HCT116 (cell line): Measurements from ENCODE around the gene SFXN1. TPM values are rescaled to one million over a fixed set of nuclear protein-coding genes. Genes with fewer than 3 reads are reported as not detected.

Experiments
- ATAC-seq: fragments of 200-7000 bp; cut with Tn5 transposase; 2 replicates; pipeline ENCODE4 v1.9.1; 2020; ENCODE audit warnings: mild to moderate bottlenecking, moderate library complexity
- Bru-seq: library from RNA; stranded (reverse); fragments of 400-500 nt; gene quantifications from one replicate; lab custom pipeline; 2021; lab: Mats Ljungman, UMichigan
- BruChase-seq, 2 experiments: library from RNA; stranded (reverse); fragments of 400-500 nt; gene quantifications; one replicate each; lab custom pipeline; 2021; lab: Mats Ljungman, UMichigan
- BruUV-seq: library from RNA; stranded (reverse); fragments of 400-500 nt; replicated peaks from 2 replicates; lab custom pipeline; 2021; lab: Mats Ljungman, UMichigan
- CTCF ChIA-PET: fragments of 300-600 bp; sonication (Branson Sonifier 250); formaldehyde crosslinking; loops from one replicate; lab custom pipeline; 2021; ENCODE audit warnings: antibody characterized with exemption; lab: Charles Lee
- POLR2A ChIA-PET: fragments of 300-600, 350-600 bp; sonication (Branson Sonifier 250); formaldehyde crosslinking; loops from one replicate; lab custom pipeline; 2021; ENCODE audit warnings: antibody characterized with exemption; lab: Charles Lee
- RAD21 ChIA-PET, 2 experiments: fragments of 300-600 bp; sonication (Branson Sonifier 250); formaldehyde crosslinking; loops; one replicate each; lab custom pipeline; 2023; ENCODE audit warnings: low total read pairs in 2 of 2; ENCODE audit not compliant: uncharacterized antibody in 2 of 2, unreplicated experiment in 2 of 2, low non-redundant PET in 1 of 2; lab: Charles Lee
- DNase-seq: peaks from one replicate; pipeline ENCODE4 v3.0.0-alpha.2; 2010; ENCODE audit warnings: low read depth, low spot score
- H2AFZ ChIP-seq: fragments of 200-600 bp; shearing (Covaris generic), sonication (generic); 2 replicates; pipeline ENCODE4 v1.6.1; 2017; ENCODE audit warnings: low read depth, mixed run types, mixed read lengths, antibody characterized with exemption, low read length; ENCODE audit not compliant: poor library complexity, severe bottlenecking
- H3K27ac ChIP-seq: 2 replicates; pipeline ENCODE4 v1.5.1; 2012; ENCODE audit warnings: low read depth, low read length
- H3K27me3 ChIP-seq: fragments of 200-600 bp; sonication (generic); 2 replicates; pipeline ENCODE4 v1.6.1; 2016; ENCODE audit warnings: mixed run types, low read length, mixed read lengths; ENCODE audit not compliant: insufficient read depth
- H3K36me3 ChIP-seq, 2 experiments: fragments of 200-500 bp in 1 of 2; fragments of 200-600 bp in 1 of 2; sonication (Bioruptor generic) in 1 of 2; sonication (generic) in 1 of 2; 2 replicates each; pipeline versions ENCODE4 v1.5.1 to v1.6.1; 2014 to 2016; ENCODE audit warnings: low read length in 2 of 2, inconsistent platforms in 1 of 2, mixed read lengths in 1 of 2, mixed run types in 1 of 2; ENCODE audit not compliant: insufficient read depth in 2 of 2, control insufficient read depth in 1 of 2
- H3K4me1 ChIP-seq, 2 experiments: fragments of 200-600 bp in 1 of 2; sonication (generic) in 1 of 2; 2 replicates each; pipeline versions ENCODE4 v1.5.1 to v1.6.1; 2012 to 2017; ENCODE audit warnings: low read length in 2 of 2, inconsistent platforms in 1 of 2, mild to moderate bottlenecking in 1 of 2, mixed read lengths in 1 of 2, mixed run types in 1 of 2, moderate library complexity in 1 of 2; ENCODE audit not compliant: insufficient read depth in 2 of 2, control insufficient read depth in 1 of 2
- H3K4me2 ChIP-seq: fragments of 200-600 bp; sonication (generic); 2 replicates; pipeline ENCODE4 v1.6.1; 2017; ENCODE audit warnings: mixed run types, low read length, mixed read lengths
- H3K4me3 ChIP-seq, 2 experiments: fragments of 200-600 bp in 1 of 2; sonication (generic) in 1 of 2; replicated peaks in 1 of 2; 2 replicates each; pipeline ENCODE4 v1.5.1; 2011 to 2016; ENCODE audit warnings: low read length in 2 of 2, control low read depth in 1 of 2, low read depth in 1 of 2, mild to moderate bottlenecking in 1 of 2, mixed read lengths in 1 of 2, mixed run types in 1 of 2
- H3K79me2 ChIP-seq: fragments of 200-600 bp; sonication (generic); 2 replicates; pipeline ENCODE4 v1.6.1; 2017; ENCODE audit warnings: mild to moderate bottlenecking, mixed run types, low read length, moderate library complexity, mixed read lengths; ENCODE audit not compliant: insufficient read depth
- H3K9ac ChIP-seq: fragments of 200-600 bp; sonication (generic); 2 replicates; pipeline ENCODE4 v1.6.1; 2016; ENCODE audit warnings: low read length, mixed read lengths
- H3K9me2 ChIP-seq: fragments of 200-600 bp; sonication (generic), shearing (Covaris generic); 2 replicates; pipeline ENCODE4 v1.6.1; 2017; ENCODE audit warnings: mixed run types, mild to moderate bottlenecking, moderate library complexity; ENCODE audit not compliant: insufficient read depth
- H3K9me3 ChIP-seq, 2 experiments: fragments of 200-500 bp in 1 of 2; fragments of 200-600 bp in 1 of 2; sonication (Bioruptor generic) in 1 of 2; sonication (generic) in 1 of 2; 2 replicates each; pipeline ENCODE4 v1.6.1; 2014 to 2017; ENCODE audit warnings: low read length in 2 of 2, mixed read lengths in 2 of 2, inconsistent platforms in 1 of 2, low read depth in 1 of 2, mild to moderate bottlenecking in 1 of 2, mixed run types in 1 of 2, moderate library complexity in 1 of 2; ENCODE audit not compliant: control insufficient read depth in 1 of 2, insufficient read depth in 1 of 2
- H4K20me1 ChIP-seq: fragments of 200-600 bp; sonication (generic), shearing (Covaris generic); 2 replicates; pipeline ENCODE4 v1.6.1; 2017; ENCODE audit warnings: mixed run types, mild to moderate bottlenecking, moderate library complexity; ENCODE audit not compliant: insufficient read depth
- CBX3 ChIP-seq: IDR thresholded peaks from 2 replicates; pipeline ENCODE4 v1.6.1; 2012; ENCODE audit warnings: low read depth
- CTCF ChIP-seq, 3 experiments: fragments of 200-600 bp in 1 of 3; sonication (generic) in 1 of 3; IDR thresholded peaks in 2 of 3; conservative IDR thresholded peaks in 1 of 3; 2 replicates each; pipeline ENCODE4 v1.5.1; 2012 to 2017; ENCODE audit warnings: low read depth in 2 of 3, low read length in 2 of 3, antibody characterized with exemption in 1 of 3, borderline replicate concordance in 1 of 3, control low read depth in 1 of 3, mild to moderate bottlenecking in 1 of 3, mixed read lengths in 1 of 3, mixed run types in 1 of 3, moderate library complexity in 1 of 3; ENCODE audit not compliant: insufficient read depth in 1 of 3
- EZH2 ChIP-seq: fragments of 200-600 bp; sonication (generic); IDR thresholded peaks from 2 replicates; pipeline ENCODE4 v1.6.1; 2017; ENCODE audit warnings: antibody characterized with exemption, mixed run types
- FOSL1 ChIP-seq: IDR thresholded peaks from 2 replicates; pipeline ENCODE4 v1.6.1; 2012; ENCODE audit warnings: low read depth
- POLR2A ChIP-seq: IDR thresholded peaks from 2 replicates; pipeline ENCODE4 v1.7.0; 2011; ENCODE audit warnings: borderline replicate concordance; ENCODE audit not compliant: insufficient read depth, insufficient read length; ENCODE audit errors: extremely low read depth
- POLR2AphosphoS5 ChIP-seq: IDR thresholded peaks from 2 replicates; pipeline ENCODE4 v1.6.1; 2011; ENCODE audit warnings: mild to moderate bottlenecking, low read depth, low read length, moderate library complexity
- RAD21 ChIP-seq: IDR thresholded peaks from 2 replicates; pipeline ENCODE4 v1.6.1; 2012; ENCODE audit warnings: low read depth, mild to moderate bottlenecking
- REST ChIP-seq: IDR thresholded peaks from 2 replicates; pipeline ENCODE4 v1.6.1; 2012; ENCODE audit warnings: low read depth
- SIN3A ChIP-seq: IDR thresholded peaks from 2 replicates; pipeline ENCODE4 v1.6.1; 2012; ENCODE audit warnings: low read depth
- SP1 ChIP-seq: IDR thresholded peaks from 2 replicates; pipeline ENCODE4 v1.6.1; 2012; ENCODE audit warnings: low read depth
- YY1 ChIP-seq: IDR thresholded peaks from 2 replicates; pipeline ENCODE4 v1.6.1; 2011; ENCODE audit warnings: low read length, low read depth, moderate library complexity, mild to moderate bottlenecking; ENCODE audit not compliant: insufficient replicate concordance; ENCODE audit errors: extremely low read depth
- ZFX ChIP-seq: fragments of 450-650 bp; IDR thresholded peaks from 2 replicates; pipeline ENCODE4 v1.6.1; 2017
- ZNF274 ChIP-seq: fragments of 200-500 bp; sonication (Bioruptor generic); IDR thresholded peaks from 2 replicates; pipeline ENCODE4 v1.6.1; 2014; ENCODE audit warnings: mild to moderate bottlenecking, low read depth, low read length, inconsistent platforms
- intact Hi-C: fragments of 100-400 bp; cut with micrococcal nuclease; formaldehyde crosslinking; loops from 2 replicates; pipeline ENCODE4 v1.10.0; 2022
- long read RNA-seq: library from polyadenylated mRNA; unstranded; transcript quantifications from one replicate; pipeline ENCODE4 v2.0.0, GENCODE V29; 2021; ENCODE audit not compliant: unreplicated experiment
- polyA plus RNA-seq: library from polyadenylated mRNA; unstranded; fragments of >200 nt; gene quantifications from 2 replicates; pipeline ENCODE4 v1.2.1, GENCODE V29; 2012; ENCODE audit warnings: missing spikeins
- total RNA-seq: library from RNA; stranded (reverse); gene quantifications from one replicate; pipeline ENCODE4 v1.2.1, GENCODE V29; 2021; ENCODE audit not compliant: unreplicated experiment

Gene SFXN1
- total RNA-seq (145 TPM), Bru-seq, nascent RNA (percentile 88 among the genes with signal in this experiment), BruChase-seq, experiment 1, labeled RNA remaining after a 6-hour chase (percentile 87 among the genes with signal in this experiment), BruChase-seq, experiment 2, labeled RNA remaining after a 2-hour chase (percentile 89 among the genes with signal in this experiment)
- 156 and 163 TPM in 2 replicates for polyA plus RNA-seq
- long read RNA-seq, full-length matches to known transcripts, result 238 of 335 reads
- long read RNA-seq, partial matches to known transcripts, result 22 of 335 reads
- long read RNA-seq, other reads (novel, unspliced or antisense), result 75 of 335 reads

- peaks cover 7 to 14% of the 10 kb centered on the region in 2 experiments; a peak in 3 of 4 replicates for H3K4me1 ChIP-seq
- POLR2A ChIA-PET, result no interaction called here
Measured at GRCh38 chr5:175478384-175479124, at the start of gene SFXN1. Gene SFXN1 (plus strand): TSS chr5:175478560. CDS start chr5:175492104, 13,544 bp downstream.

More at GRCh38 chr5:175478384-175479124, at the start of gene SFXN1:
- H3K9me2 ChIP-seq, result no peaks in the 10 kb centered on the region
- ChIA-PET CTCF (interaction anchor here (1.2 kb wide), 1 partner anchor 14 kb away, joined by 8 read pairs; no protein-coding TSS in a partner anchor), RAD21 (no interaction called here)
- H3K27me3 ChIP-seq, result no peaks in the 10 kb centered on the region
- no peaks in the 10 kb centered on the region for H3K9me3 ChIP-seq
- H3K4me3 ChIP-seq, result peak within 1 kb of the TSS; percentile 89 to 96
- H3K4me2 ChIP-seq, result peak within 1 kb of the TSS; percentile 86
- peaks cover 10 to 20% of the 10 kb centered on the region in 2 experiments; a peak in 2 of 4 replicates for H3K36me3 ChIP-seq
- ATAC-seq, result peak; percentile 91
- peaks cover 18% of the 10 kb centered on the region; the same call in 1 of the 2 replicates for H4K20me1 ChIP-seq
- peak within 1 kb of the TSS; percentile 82 for H3K27ac ChIP-seq
- peak within 1 kb of the TSS; percentile 95 for H3K9ac ChIP-seq
- DNase-seq, result peak; percentile 56
- H3K79me2 ChIP-seq, result peaks cover 51% of the 10 kb centered on the region
- no TSS peak for BruUV-seq
- intact Hi-C loops, result no loop called here
- peak; percentile 80 for TF ChIP-seq POLR2AphosphoS5
- TF ChIP-seq ZNF274, result no peak
- no peak for TF ChIP-seq RAD21
- no peak for TF ChIP-seq SP1
- no peak for TF ChIP-seq CBX3
- no peak for TF ChIP-seq EZH2
- no peak for TF ChIP-seq FOSL1
- no peak for TF ChIP-seq CTCF (IDR thresholded peaks at IDR 0.05 in 2 of 3, conservative IDR thresholded peaks at IDR 0.05 in 1 of 3; ENCODE audit: borderline replicate concordance in 1 of 3, insufficient read depth in 1 of 3, low read depth in 2 of 3, low read length in 2 of 3)
- no peak for TF ChIP-seq SIN3A
- peak; percentile 61 for TF ChIP-seq POLR2A
- peak; percentile 89 for TF ChIP-seq ZFX
- TF ChIP-seq REST, result no peak
- peak; percentile 93 for TF ChIP-seq YY1
- H2AFZ ChIP-seq, result peak within 1 kb of the TSS; percentile 89
